ENCODE data around the gene COL21A1. TPM values are rescaled to one million over a fixed set of nuclear protein-coding genes. Genes with fewer than 3 reads are reported as not detected.

COL21A1 gene
- not detected for polyA plus RNA-seq

GRCh38 chr6:56246881-56247653, at the start of gene COL21A1:
Gene COL21A1 (minus strand): TSS chr6:56247580. CDS start chr6:56182618, 64,962 bp downstream.
- peaks cover 1 to 2% (median 2%) of the 10 kb centered on the region in 3 donors for H3K27me3 Mint-ChIP-seq (ENCODE audit: low read depth in 3 of 3)
- peaks cover 0 to 3% (median 0%) of the 10 kb centered on the region in 3 donors for H3K36me3 Mint-ChIP-seq
- H3K4me3 Mint-ChIP-seq, result no peak within 1 kb of the TSS
- H3K9me3 Mint-ChIP-seq, result peaks cover 0 to 9% (median 5%) of the 10 kb centered on the region in 6 donors
- no peaks in the 10 kb centered on the region for H3K4me1 Mint-ChIP-seq
- no peak within 1 kb of the TSS for H3K27ac Mint-ChIP-seq
- DNase-seq, result no peak

- Mint-ChIP-seq H3K36me3 (no peaks in the 10 kb centered on the region), H3K27me3 (ENCODE audit: low read depth in 3 of 3) (peaks cover 0 to 2% (median 0%) of the 10 kb centered on the region in 3 donors), H3K27ac (no peak overlapping the region), H3K4me3 (no peak overlapping the region), H3K9me3 (peaks cover 0 to 9% (median 0%) of the 10 kb centered on the region in 6 donors), H3K4me1 (no peaks in the 10 kb centered on the region)
- DNase-seq, result no peak
These were observed 46.4 kb upstream of the COL21A1 start for GRCh38 chr6:56293781-56294180.

GRCh38 chr6:56292505-56293181, 45.3 kb upstream of the COL21A1 start:
- DNase-seq, result no peak
- Mint-ChIP-seq H3K9me3 (peaks cover 0 to 7% (median 0%) of the 10 kb centered on the region in 6 donors), H3K4me3 (no peak overlapping the region), H3K36me3 (no peaks in the 10 kb centered on the region), H3K27me3 (ENCODE audit: low read depth in 3 of 3) (peaks cover 0 to 2% (median 0%) of the 10 kb centered on the region in 3 donors), H3K27ac (no peak overlapping the region), H3K4me1 (no peaks in the 10 kb centered on the region)

GRCh38 chr6:56291302-56291917, 44.0 kb upstream of the COL21A1 start:
- Mint-ChIP-seq H3K27me3 (ENCODE audit: low read depth in 3 of 3) (peaks cover 0 to 2% (median 0%) of the 10 kb centered on the region in 3 donors), H3K27ac (no peak overlapping the region), H3K36me3 (no peaks in the 10 kb centered on the region), H3K4me3 (no peak overlapping the region), H3K9me3 (peaks cover 0 to 7% (median 2%) of the 10 kb centered on the region in 6 donors), H3K4me1 (no peaks in the 10 kb centered on the region)
- DNase-seq, result no peak

- Mint-ChIP-seq H3K27ac (no peak overlapping the region), H3K9me3 (peaks cover 0 to 5% (median 3%) of the 10 kb centered on the region in 6 donors), H3K27me3 (ENCODE audit: low read depth in 3 of 3) (peaks cover 0 to 2% (median 0%) of the 10 kb centered on the region in 3 donors), H3K36me3 (no peaks in the 10 kb centered on the region), H3K4me3 (no peak overlapping the region), H3K4me1 (no peaks in the 10 kb centered on the region)
- DNase-seq, result no peak
These were observed 42.3 kb upstream of the COL21A1 start for GRCh38 chr6:56289721-56290120.

- Mint-ChIP-seq H3K27me3 (ENCODE audit: low read depth in 3 of 3) (peaks cover 0 to 2% (median 0%) of the 10 kb centered on the region in 3 donors), H3K27ac (no peak overlapping the region), H3K4me1 (no peaks in the 10 kb centered on the region), H3K36me3 (no peaks in the 10 kb centered on the region), H3K9me3 (peaks cover 0 to 16% (median 3%) of the 10 kb centered on the region in 6 donors), H3K4me3 (no peak overlapping the region)
- DNase-seq, result no peak
These were observed 41.0 kb upstream of the COL21A1 start for GRCh38 chr6:56288347-56288746.

- no peak for DNase-seq
- Mint-ChIP-seq H3K36me3 (no peaks in the 10 kb centered on the region), H3K9me3 (peaks cover 2 to 22% (median 5%) of the 10 kb centered on the region in 6 donors), H3K4me3 (no peak overlapping the region), H3K4me1 (no peaks in the 10 kb centered on the region), H3K27ac (no peak overlapping the region), H3K27me3 (ENCODE audit: low read depth in 3 of 3) (no peaks in the 10 kb centered on the region)
These were observed 35.0 kb upstream of the COL21A1 start for GRCh38 chr6:56282391-56282790.

GRCh38 chr6:56280126-56280525, 32.7 kb upstream of the COL21A1 start:
- Mint-ChIP-seq H3K9me3 (peaks cover 5 to 18% (median 6%) of the 10 kb centered on the region in 6 donors), H3K36me3 (no peaks in the 10 kb centered on the region)
- DNase-seq, result no peak

GRCh38 chr6:56279331-56280080, 32.1 kb upstream of the COL21A1 start:
- no peaks in the 10 kb centered on the region for H3K36me3 Mint-ChIP-seq
- no peak for DNase-seq

More at GRCh38 chr6:56280126-56280525, 32.7 kb upstream of the COL21A1 start:
- Mint-ChIP-seq H3K27me3 (ENCODE audit: low read depth in 3 of 3) (no peaks in the 10 kb centered on the region), H3K4me3 (no peak overlapping the region), H3K27ac (no peak overlapping the region), H3K4me1 (no peaks in the 10 kb centered on the region)

GRCh38 chr6:56278171-56278591, 30.8 kb upstream of the COL21A1 start:
- H3K36me3 Mint-ChIP-seq, result no peaks in the 10 kb centered on the region
- no peak overlapping the region for H3K27ac Mint-ChIP-seq
- no peak for DNase-seq
- no peaks in the 10 kb centered on the region for H3K27me3 Mint-ChIP-seq (ENCODE audit: low read depth in 3 of 3)
- H3K9me3 Mint-ChIP-seq, result peaks cover 4 to 20% (median 10%) of the 10 kb centered on the region in 6 donors
- H3K4me1 Mint-ChIP-seq, result no peaks in the 10 kb centered on the region
- H3K4me3 Mint-ChIP-seq, result no peak overlapping the region

More at GRCh38 chr6:56279331-56280080, 32.1 kb upstream of the COL21A1 start:
- Mint-ChIP-seq H3K9me3 (peaks cover 5 to 20% (median 6%) of the 10 kb centered on the region in 6 donors), H3K4me1 (no peaks in the 10 kb centered on the region), H3K4me3 (no peak overlapping the region), H3K27ac (no peak overlapping the region), H3K27me3 (ENCODE audit: low read depth in 3 of 3) (no peaks in the 10 kb centered on the region)

- no peaks in the 10 kb centered on the region for H3K36me3 Mint-ChIP-seq
- H3K27me3 Mint-ChIP-seq (ENCODE audit: low read depth in 3 of 3), result no peaks in the 10 kb centered on the region
- H3K27ac Mint-ChIP-seq, result no peak overlapping the region
- no peak overlapping the region for H3K4me3 Mint-ChIP-seq
- peaks cover 12 to 35% (median 17%) of the 10 kb centered on the region in 6 donors for H3K9me3 Mint-ChIP-seq
- H3K4me1 Mint-ChIP-seq, result no peaks in the 10 kb centered on the region
- no peak for DNase-seq
These were observed 23.5 kb upstream of the COL21A1 start for GRCh38 chr6:56270812-56271441.

GRCh38 chr6:56268266-56268665, 20.9 kb upstream of the COL21A1 start:
- Mint-ChIP-seq H3K27me3 (ENCODE audit: low read depth in 3 of 3) (no peaks in the 10 kb centered on the region), H3K27ac (no peak overlapping the region), H3K4me3 (no peak overlapping the region), H3K36me3 (no peaks in the 10 kb centered on the region), H3K9me3 (peaks cover 8 to 36% (median 16%) of the 10 kb centered on the region in 6 donors), H3K4me1 (no peaks in the 10 kb centered on the region)
- DNase-seq, result no peak

GRCh38 chr6:56266011-56266410, 18.6 kb upstream of the COL21A1 start:
- no peak overlapping the region for H3K27ac Mint-ChIP-seq
- H3K4me1 Mint-ChIP-seq, result no peaks in the 10 kb centered on the region
- H3K27me3 Mint-ChIP-seq (ENCODE audit: low read depth in 3 of 3), result no peaks in the 10 kb centered on the region
- no peak overlapping the region for H3K4me3 Mint-ChIP-seq
- H3K36me3 Mint-ChIP-seq, result no peaks in the 10 kb centered on the region
- H3K9me3 Mint-ChIP-seq, result peaks cover 10 to 30% (median 16%) of the 10 kb centered on the region in 6 donors
- no peak for DNase-seq
